HG03460 (cell line): ENCODE results near the gene CAD.

Experiments used
- ATAC-seq: cut with Tn5 transposase; IDR thresholded peaks from one replicate; pipeline ENCODE4 v1.9.1; 2021; ENCODE audit not compliant: unreplicated experiment

Gene CAD

DNA sequence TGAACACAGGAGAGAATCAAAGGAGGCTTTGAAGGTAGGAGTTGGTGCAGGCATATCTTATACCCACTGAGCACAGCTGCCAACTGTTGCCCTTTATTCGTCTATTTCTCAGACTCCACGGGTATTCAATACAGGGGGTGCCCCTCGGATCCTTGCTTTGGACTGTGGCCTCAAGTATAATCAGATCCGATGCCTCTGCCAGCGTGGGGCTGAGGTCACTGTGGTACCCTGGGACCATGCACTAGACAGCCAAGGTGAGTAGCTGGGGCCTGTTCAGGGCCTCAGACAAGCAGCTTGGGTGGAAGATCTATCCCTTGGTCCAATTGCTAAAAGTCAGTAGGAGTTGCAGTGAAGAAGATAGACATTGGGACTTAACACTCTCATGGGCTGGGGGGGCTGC, 5.2 kb downstream of the CAD start:
- no peak for ATAC-seq

DNA sequence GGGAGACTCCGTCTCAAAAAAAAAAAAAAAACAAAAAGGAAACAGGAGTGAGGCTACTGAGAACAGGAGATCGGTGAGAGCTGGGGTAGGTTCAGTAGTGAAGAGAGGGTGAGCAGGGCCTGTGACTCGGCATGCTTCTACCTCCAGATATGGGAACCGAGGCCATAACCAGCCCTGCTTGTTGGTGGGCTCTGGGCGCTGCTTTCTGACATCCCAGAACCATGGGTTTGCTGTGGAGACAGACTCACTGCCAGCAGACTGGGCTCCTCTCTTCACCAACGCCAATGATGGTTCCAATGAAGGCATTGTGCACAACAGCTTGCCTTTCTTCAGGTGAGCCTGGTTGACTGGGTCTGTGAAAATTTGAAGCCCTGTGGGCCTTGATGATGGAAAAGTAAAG, 6.2 kb downstream of the CAD start:
- no peak for ATAC-seq

DNA sequence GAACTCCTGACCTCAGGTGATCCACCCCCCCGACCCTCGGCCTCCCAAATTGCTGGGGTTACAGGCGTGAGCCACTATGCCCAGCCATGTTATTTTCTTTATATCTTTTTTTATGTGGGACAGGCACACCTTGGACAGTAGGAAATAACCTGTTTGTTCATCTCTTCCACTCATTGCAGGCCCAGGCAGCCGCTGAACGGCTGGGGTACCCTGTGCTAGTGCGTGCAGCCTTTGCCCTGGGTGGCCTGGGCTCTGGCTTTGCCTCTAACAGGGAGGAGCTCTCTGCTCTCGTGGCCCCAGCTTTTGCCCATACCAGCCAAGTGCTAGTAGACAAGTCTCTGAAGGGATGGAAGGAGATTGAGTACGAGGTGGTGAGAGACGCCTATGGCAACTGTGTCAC, 8.4 kb downstream of the CAD start:
- ATAC-seq, result no peak

DNA sequence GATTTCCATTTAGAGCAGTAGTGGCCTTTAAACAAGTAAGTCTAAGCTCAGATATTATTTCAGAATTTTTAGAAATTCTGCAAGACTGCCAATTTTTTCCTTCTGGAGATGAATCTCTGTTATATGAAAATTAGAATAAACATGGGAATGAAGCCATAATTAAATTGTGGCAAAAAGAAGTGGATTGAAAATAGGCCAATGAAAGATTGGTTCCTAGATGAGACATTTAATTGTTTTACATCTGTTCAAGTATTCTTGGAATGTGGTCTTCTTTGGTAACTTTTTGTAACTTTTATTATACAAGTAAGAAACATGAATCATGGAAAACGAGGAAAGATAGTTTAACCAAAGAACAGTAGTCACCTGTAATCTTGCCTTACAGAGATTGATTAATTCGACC, 10.3 kb downstream of the CAD start:
- ATAC-seq, result no peak

DNA sequence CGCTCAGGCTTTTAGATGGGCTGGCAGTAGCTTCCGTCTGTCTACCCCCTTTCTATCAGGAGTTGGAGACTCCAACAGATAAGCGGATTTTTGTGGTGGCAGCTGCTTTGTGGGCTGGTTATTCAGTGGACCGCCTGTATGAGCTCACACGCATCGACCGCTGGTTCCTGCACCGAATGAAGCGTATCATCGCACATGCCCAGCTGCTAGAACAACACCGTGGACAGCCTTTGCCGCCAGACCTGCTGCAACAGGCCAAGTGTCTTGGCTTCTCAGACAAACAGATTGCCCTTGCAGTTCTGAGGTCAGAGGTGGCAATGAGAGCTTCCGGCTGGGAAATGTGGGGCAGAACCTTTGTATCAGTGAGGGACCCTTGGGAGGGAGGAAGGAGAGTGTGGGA, 14.8 kb downstream of the CAD start:
- ATAC-seq, result no peak

DNA sequence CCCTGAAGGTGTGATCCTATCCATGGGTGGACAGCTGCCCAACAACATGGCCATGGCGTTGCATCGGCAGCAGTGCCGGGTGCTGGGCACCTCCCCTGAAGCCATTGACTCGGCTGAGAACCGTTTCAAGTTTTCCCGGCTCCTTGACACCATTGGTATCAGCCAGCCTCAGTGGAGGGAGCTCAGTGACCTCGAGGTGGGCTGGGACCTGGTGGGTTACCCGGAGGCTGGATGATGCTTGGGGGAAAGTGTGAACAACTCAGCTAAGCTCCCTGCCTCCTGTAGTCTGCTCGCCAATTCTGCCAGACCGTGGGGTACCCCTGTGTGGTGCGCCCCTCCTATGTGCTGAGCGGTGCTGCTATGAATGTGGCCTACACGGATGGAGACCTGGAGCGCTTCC, 16.2 kb downstream of the CAD start:
- no peak for ATAC-seq

DNA sequence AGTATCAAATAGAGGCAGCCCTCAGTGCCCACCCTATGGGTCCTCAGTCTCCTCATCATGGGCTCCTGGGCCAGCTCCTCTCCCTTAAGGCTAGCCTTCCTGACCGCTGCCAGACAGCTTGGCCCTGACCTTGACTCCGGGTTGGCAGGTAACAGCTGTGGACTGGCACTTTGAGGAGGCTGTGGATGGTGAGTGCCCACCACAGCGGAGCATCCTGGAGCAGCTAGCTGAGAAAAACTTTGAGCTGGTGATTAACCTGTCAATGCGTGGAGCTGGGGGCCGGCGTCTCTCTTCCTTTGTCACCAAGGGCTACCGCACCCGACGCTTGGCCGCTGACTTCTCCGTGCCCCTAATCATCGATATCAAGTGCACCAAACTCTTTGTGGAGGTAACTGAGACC, 19.0 kb downstream of the CAD start:
- ATAC-seq, result no peak

DNA sequence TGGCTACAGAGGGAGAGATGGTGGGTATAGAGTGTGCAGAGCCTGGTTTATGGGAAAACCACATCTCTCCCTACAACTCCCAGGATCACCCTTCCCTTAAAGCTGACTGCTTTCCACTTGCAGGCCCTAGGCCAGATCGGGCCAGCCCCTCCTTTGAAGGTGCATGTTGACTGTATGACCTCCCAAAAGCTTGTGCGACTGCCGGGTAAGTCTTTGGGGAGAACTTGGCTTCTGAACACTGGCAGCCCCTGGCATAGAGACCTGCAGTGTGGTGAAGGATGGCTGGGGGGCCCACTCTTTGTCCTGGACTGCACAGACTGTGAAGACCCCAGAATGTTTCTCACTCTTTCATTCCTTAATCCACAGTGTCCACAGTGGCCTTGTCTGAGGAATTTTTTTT, 19.5 kb downstream of the CAD start:
- ATAC-seq, result no peak

DNA sequence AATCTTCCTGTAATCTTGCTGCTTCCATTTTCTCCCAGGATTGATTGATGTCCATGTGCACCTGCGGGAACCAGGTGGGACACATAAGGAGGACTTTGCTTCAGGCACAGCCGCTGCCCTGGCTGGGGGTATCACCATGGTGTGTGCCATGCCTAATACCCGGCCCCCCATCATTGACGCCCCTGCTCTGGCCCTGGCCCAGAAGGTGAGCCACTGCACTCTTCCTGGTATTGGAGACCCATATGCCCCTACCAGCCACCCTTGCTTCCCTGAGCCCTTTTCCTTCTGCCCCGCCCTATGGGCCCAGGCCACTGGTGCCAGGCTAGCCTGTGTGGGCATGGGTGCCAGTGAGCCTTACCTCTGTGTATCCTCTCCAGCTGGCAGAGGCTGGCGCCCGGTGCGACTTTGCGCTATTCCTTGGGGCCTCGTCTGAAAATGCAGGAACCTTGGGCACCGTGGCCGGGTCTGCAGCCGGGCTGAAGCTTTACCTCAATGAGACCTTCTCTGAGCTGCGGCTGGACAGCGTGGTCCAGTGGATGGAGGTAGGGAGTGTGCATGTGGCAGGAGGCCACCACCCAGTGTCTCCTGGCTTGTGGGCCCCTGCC, 20.3 kb downstream of the CAD start:
- ATAC-seq, result no peak

DNA sequence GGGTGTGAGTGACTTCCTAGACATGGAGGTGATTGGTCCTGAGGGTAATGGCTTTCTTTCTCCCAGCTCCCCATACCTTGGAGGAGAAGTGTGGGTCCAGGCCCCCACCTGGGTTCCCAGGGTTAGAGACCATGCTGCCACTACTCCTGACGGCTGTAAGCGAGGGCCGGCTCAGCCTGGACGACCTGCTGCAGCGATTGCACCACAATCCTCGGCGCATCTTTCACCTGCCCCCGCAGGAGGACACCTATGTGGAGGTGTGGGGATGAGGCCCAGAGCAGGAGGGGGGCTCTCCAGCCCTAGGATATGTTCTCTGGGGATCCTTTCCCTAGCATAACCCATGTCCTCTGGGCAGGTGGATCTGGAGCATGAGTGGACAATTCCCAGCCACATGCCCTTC, 21.8 kb downstream of the CAD start:
- ATAC-seq, result no peak

DNA sequence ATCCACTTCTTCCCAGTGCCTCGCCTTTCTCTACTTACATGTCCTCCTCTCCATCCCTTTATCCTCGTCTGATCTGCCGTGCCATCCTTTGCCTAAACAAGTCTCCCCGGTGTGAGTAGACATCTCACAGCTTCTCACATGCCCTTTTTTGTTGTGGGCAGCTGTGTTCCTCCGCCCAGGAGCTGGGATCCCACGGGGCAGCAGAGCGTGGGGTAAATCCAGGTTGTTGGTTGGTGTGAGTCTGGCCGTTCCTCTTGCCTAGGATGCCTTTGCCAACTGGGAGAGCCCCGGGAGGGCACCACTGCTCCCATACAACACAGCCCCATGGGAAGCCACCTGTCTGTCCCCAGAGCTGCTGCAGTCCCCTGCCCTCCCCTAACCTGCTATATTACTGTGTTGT, 23.2 kb downstream of the CAD start:
- ATAC-seq, result no peak

DNA sequence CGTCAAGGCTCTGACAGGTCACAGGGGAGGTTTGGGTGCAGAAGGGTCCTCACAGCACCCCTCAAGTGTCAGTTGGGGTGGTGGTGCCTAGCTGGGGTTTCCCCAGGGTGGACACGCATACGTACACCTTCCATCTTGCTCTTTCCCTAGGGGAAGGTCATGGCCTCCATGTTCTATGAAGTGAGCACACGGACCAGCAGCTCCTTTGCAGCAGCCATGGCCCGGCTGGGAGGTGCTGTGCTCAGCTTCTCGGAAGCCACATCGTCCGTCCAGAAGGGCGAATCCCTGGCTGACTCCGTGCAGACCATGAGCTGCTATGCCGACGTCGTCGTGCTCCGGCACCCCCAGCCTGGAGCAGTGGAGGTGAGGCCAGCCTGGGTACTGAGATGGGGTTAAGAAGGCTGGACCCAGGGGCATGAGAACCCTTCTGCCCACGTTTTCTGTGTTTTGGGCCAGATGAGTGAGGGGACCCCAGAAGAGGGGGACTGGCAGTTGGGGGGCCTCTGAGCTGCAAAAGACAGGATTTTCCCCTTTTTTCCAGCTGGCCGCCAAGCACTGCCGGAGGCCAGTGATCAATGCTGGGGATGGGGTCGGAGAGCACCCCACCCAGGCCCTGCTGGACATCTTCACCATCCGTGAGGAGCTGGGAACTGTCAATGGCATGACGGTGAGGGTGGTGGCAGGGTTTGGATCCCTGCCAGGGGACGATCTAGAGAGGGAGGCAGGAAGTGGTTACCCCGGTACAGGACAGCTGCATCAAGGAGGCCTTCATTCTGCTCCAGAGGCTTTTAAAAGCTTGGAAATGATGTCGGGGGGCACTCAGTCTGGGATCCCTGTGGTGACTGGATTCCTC, 24.8 kb downstream of the CAD start:
- no peak for ATAC-seq

DNA sequence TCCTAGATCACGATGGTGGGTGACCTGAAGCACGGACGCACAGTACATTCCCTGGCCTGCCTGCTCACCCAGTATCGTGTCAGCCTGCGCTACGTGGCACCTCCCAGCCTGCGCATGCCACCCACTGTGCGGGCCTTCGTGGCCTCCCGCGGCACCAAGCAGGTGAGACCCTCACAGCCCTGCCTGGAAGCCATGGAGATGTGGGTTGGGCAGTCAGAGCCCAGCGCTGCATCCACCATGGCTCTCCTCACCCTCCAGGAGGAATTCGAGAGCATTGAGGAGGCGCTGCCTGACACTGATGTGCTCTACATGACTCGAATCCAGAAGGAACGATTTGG, 25.4 kb downstream of the CAD start:
- no peak for ATAC-seq

DNA sequence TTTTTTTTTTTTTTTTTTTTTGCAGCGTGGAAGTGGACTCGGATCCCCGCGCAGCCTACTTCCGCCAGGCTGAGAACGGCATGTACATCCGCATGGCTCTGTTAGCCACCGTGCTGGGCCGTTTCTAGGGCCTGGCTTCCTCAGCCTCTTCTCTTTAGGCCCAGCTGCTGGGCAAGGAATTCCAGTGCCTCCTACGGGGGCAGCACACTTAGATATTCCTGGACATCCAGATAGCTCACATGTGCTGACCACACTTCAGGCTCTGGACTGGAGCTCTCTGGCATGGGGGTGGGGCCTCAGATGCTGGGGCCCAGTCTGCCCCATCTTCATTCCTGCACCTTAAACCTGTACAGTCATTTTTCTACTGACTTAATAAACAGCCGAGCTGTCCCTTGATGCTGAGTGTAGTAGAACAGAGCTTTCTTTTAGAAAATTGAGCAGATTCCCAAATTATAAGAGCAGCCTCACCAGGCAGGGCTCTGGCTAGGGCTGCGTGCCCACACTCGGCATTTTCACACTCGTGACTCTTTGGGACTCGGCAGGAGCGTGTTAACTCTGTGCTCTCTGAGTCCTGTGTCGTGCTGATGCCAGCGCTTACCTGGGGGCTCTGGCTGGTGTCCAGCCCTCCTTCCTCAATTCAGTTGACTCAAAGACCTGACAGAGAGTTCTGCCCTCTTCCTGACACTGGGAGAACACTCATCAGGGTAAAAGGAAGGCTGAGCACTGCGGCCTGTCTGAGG, 26.4 kb downstream of the CAD start:
- no peak for ATAC-seq

DNA sequence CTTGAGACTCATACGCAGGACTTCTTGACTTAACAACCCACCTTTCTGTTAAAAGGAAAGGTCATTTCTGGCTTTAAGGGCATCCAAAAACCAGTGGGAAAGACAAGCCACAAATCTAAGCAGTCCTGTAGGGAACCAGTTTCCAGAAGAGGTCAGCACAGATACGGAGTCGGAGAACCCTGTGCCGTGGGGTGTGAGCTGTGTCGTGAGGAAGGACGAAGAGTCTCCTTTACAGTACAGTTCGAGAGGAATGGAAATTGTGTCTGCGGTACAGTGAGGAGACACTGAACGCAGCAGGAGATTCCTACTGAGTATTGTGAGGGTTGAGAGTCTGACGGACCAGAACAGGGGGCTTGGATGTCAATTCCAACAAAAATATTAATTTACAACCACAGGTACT, 27.9 kb downstream of the CAD start:
- ATAC-seq, result no peak

DNA sequence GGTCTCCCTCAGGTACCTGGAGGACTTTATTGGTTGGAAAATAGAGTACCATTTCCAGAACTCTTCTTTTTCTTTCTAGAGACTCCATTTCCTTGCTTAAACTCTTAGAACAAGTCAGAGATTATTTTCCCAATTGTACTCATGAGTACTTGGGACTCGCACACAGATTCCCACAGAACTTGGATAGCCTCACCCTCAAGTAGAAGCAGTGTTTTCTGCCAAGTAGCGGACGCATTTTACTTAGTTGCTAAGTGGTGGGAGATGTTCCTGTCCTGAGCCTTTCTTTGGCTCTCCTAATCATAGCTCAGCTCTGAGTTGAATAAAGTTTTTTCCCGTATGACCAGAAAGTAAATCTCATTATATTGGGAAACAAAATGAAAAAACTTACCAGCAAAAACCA, 28.5 kb downstream of the CAD start:
- ATAC-seq, result no peak

DNA sequence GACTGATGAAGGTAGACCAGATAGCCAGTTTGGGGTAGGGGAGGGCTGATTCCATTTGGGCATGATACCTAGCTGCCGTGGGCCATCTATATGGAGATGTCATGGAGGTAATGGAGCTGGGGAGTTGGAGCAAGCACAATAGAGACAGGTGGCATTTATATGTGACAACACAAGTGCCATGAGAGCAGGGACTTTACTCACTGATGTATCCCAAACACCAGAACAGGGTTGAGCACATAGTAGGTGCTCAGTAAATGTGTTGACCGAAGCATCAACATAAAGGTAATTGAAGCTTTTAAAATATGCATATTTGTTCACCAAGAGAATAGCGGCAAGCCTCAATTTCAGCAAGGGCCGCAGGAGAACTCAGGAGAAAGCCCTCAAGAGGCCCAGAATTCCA, 30.7 kb downstream of the CAD start:
- no peak for ATAC-seq

DNA sequence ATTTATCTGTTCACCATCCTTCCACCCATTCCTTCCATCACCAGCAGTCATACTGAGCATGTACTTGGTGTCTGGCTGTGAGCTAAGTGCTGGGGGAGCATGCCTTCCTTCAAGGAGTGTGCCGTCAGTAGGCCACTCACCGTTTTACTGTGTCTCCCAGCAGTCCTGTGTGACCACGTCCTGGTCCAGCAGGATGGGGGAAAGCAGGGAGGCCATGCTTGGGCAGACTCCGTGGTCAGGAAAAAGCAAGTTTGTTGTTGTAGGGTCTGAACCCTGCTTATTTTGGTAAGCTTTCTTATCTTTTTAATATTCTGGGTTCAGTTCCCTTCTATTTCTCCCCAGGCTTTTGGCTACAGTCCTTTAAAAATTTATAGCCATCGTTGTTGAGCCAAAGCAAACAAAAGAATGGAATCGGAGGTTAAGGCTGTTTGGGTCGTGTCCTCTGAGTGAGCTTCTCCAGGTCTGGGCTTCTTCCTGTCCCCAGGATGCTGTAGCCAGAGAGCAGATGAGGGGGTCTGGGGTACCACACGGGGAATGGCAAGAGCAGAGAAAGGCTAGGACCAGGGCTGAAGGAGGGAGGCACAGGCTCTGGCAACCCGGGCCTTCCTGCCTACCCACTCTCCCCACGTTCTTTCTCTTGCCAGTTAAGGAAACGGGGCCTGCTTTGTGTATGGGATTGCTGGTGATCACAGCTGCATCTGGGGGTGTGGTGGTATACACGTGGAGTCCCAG, 32.2 kb downstream of the CAD start:
- ATAC-seq, result no peak

DNA sequence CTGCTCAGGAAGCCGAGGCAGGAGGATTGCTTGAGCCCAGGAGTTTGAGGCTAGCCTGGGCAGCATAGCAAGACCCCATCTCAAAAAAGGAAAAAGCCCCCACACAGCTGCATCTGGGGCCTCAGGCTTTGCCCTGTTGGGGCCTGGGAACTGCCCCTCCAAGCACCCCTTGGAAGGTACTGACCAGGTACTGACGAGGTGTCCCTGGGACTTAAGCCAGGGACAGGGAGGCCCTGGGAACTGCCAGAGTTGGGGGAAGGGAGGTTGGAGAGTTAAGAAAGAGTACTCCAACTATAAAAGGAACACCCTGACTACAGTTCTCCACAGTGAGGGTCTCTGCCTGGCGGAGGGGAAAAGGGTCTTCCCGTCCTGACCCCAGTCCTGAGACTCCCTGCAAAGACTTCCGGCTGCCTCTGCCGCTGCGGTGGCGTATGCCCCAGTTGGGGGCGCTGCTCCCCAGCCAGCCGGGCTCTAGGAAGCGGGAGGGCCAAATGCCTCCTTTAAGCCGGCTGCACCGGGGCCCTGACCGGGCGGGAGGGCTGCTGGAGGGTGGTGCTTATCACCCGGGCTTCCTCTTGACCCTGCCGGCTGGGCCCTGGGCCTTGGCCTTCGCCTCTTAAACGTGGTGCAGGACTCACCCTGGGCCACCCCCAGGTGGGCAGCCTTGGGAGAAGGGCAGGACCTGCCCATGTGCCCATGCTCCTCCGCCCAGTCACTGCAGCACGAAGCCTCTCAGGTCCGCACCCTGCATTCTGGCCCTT, 32.9 kb downstream of the CAD start:
- ATAC-seq, result no peak

DNA sequence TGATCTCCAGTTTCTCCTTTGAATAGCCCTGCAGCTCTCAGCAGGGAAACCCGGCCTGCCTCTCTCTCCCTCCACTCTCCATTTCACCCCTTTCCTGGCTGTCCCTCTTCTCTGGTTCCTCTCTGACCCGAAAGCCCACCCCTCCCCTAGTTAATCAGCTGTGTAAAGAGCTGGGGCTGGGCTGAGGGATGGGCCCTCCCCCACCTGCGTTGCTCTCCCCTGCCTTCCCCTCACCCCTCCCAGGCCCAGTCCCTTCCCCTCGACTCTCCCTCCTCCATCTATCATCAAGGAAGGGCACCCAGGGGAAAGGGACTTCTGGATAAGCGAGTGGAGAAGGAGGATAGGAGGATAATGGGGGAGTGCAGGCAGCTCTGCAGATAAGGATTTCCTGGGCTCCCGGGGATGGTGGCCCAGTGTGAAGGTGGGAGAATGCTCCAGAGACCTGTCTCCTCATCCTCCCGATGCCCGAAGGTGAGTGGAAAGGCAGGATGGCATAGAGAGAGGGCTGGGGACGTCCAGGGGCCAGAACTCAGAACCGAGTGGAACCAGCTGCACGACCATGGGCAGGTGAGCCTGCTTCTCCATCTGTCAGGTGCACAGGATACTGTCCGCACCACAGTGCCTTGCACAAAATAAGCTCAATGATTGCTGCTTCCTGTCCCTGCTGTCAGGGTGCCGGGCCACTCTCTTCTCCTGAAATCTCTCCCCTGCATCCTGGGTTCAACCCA, 33.6 kb downstream of the CAD start:
- no peak for ATAC-seq
